SU-DHL-6 (cell line): ENCODE measurements around the gene C1orf21.

Experiments used
- EZH2phosphoT487 ChIP-seq: fragments of 200-600 bp; sonication (generic), shearing (Covaris generic); conservative IDR thresholded peaks from 2 replicates; pipeline ENCODE4 v1.6.1; 2018; ENCODE audit warnings: mild to moderate bottlenecking, antibody characterized with exemption, low read length, moderate library complexity, mixed read lengths
- TF ChIP-seq, protein P1 (sequence below): fragments of 200-600 bp; sonication (generic); IDR thresholded peaks from one replicate; pipeline ENCODE4 v1.5.1; 2017; ENCODE audit warnings: antibody characterized with exemption, mild to moderate bottlenecking, low read length, moderate library complexity; ENCODE audit not compliant: insufficient read depth, poor library complexity, severe bottlenecking

DNA sequence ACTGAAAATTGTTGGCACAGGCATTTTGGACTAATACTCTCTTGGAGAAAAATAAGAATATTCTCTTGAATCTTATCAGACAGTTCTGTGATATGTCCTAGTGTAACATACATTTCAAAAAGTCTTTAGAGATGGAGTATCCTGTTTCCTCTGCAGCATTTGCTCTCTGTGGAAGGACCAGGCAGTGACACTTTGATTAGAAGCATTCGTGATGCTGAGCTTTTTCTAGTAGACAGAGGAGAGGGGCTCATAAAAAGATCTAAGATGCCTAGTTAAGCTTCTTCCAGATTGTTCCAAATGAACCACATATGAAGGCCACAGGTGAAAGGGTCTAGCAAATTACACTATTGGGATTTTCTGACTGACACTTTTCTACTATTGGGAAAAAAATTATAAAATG lies 120.3 kb downstream of the C1orf21 start:
- TF ChIP-seq, protein P1, sequence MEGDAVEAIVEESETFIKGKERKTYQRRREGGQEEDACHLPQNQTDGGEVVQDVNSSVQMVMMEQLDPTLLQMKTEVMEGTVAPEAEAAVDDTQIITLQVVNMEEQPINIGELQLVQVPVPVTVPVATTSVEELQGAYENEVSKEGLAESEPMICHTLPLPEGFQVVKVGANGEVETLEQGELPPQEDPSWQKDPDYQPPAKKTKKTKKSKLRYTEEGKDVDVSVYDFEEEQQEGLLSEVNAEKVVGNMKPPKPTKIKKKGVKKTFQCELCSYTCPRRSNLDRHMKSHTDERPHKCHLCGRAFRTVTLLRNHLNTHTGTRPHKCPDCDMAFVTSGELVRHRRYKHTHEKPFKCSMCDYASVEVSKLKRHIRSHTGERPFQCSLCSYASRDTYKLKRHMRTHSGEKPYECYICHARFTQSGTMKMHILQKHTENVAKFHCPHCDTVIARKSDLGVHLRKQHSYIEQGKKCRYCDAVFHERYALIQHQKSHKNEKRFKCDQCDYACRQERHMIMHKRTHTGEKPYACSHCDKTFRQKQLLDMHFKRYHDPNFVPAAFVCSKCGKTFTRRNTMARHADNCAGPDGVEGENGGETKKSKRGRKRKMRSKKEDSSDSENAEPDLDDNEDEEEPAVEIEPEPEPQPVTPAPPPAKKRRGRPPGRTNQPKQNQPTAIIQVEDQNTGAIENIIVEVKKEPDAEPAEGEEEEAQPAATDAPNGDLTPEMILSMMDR: no peak
- no peak for TF ChIP-seq EZH2phosphoT487
